ENCODE measurements around the gene ACO1. TPM values are rescaled to one million over a fixed set of nuclear protein-coding genes. Genes with fewer than 3 reads are reported as not detected.
"Not testable (repeated sequence)": the region's sequence is repeated elsewhere in the genome, so short reads cannot be mapped to it uniquely, and the experiment has no call there.

ACO1 gene
- 43.1 and 56.8 TPM in 2 replicates for total RNA-seq (2014; rRNA removed; shearing (Covaris generic))

DNA sequence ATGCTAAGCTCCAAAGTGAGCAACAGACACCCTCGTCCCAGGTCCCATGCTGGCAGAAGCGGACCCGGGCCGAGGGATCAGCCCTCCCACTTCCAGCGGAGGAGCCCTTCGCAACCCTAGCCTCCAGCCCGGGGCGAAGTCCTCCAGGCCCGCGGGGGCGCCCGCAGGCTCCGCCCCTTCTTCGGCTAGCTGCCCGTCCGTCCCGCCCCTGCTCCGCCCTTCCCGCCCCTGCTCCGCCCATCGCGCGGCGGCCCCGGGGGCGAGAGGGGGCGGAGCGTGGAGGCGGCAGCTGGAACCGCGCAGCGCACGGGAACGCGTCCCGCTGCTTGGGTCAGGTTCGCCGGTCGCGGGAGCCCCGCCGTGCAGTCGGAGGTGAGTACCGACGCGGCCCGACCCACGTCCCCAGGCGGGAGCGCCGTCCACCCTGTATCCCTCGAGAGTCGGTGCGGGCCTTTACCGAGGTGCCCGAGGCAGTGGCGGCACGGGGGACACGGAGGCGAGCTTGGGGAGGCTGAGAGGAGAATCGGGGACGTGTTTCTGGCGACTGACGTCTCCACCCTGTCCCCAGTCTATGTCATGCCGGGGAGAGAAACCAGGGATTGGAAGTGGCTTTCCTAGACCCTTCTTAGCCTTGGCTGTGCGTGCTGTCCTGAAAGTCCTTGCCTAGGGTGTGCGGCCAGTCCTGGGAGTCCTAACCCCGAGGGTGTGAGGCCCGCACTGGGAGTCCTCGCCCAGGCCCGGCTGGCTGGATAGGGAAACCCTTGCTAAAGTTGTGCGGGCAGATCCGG lies at the start of gene ACO1:
ACO1 (plus strand) TSS at position 280 of the 788 bp plus-strand sequence. CDS start 20,864 bp downstream, outside the sequence.
- in situ Hi-C loops (cut with HindIII; ENCODE audit: low sequenced_read_pairs), result no loop called here
- peak; percentile 84 for DNase-seq (ENCODE audit: low spot score)

DNA sequence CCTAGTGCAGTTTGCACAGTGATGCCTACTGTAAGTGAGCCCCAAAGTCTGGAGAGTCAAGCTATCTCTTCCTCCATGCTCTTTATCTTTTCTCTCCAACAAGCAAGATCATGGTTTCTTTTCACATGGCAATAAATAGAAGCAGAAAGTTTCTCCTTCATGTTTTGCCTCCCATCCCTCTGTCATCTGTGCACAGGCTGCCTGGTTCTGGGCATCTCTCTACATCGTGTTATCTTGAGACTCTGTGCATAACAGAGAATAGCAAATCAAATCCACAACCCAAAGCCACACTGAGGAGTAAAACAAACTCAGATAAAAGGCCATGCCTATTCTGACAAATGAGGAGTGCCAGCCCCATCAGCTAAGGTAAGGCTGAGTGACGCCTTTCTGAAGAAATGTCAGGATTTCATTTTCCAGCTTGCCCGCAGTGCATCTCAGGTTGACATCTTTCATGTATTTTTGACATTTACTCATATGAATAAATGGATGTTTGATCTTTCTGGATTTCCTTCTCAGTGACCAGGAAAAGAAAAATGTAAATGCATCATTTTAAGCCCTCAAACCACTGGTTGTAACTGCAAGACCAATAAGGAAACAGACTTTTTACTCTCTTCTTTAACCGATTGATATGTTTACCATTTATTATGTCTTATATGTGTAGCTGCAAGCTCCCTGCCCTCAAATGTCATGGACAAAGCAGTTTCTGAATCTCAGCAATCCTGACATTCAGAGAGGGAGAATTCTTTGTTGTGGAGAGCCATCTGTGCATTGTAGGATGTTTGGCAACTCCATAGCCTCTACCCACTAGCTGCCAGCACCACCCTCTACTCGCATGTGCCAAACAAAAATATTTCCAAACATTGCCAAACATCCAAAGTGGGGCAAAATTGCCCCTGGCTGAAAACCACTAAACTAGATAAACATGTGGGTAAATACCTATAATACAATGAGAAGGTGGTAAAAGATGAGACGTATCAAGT lies 49.2 kb upstream of the ACO1 start:
- no peak for DNase-seq (ENCODE audit: low spot score)
- in situ Hi-C loops (cut with HindIII; ENCODE audit: low sequenced_read_pairs), result no loop called here

DNA sequence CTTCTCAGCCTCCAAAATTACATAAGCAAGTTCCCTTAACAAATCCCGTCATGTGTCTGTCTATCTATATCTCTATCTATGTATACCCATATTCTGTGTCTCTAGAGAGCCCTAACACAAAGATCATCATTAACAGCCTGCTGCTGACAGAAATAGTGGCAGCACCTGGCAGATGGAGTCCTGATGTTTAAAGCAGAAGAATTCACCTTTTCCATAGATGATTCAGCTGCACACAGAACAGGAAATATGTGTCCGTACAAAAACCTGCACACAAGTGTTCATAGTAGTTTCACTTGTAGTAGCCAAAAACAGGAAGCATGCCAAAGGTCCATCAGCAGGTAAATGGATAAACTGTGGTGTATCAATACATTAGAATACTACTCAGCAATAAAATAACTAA lies 45.0 kb upstream of the ACO1 start:
- in situ Hi-C loops (cut with HindIII; ENCODE audit: low sequenced_read_pairs), result no loop called here
- no peak for DNase-seq (ENCODE audit: low spot score)

DNA sequence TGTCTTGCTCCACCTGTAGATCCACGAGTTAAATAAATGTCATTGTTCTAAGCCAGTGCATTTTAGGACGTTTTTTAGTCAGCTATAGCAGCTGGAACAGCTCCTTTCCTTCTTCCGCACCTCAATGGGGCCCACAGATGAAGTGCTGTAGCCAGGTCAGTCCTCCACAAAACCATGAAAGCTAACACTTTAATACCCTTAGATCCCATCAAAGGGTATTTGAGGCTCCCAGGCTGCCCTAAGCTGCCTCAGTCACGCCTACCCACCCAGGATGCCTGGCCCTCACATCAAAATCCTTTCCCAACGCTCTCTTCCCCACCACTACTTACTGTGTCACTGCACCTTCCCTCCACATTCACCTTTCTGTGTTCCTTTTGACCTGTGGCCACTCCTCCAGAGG lies 44.1 kb upstream of the ACO1 start:
- in situ Hi-C loops (cut with HindIII; ENCODE audit: low sequenced_read_pairs), result no loop called here
- no peak for DNase-seq (ENCODE audit: low spot score)

DNA sequence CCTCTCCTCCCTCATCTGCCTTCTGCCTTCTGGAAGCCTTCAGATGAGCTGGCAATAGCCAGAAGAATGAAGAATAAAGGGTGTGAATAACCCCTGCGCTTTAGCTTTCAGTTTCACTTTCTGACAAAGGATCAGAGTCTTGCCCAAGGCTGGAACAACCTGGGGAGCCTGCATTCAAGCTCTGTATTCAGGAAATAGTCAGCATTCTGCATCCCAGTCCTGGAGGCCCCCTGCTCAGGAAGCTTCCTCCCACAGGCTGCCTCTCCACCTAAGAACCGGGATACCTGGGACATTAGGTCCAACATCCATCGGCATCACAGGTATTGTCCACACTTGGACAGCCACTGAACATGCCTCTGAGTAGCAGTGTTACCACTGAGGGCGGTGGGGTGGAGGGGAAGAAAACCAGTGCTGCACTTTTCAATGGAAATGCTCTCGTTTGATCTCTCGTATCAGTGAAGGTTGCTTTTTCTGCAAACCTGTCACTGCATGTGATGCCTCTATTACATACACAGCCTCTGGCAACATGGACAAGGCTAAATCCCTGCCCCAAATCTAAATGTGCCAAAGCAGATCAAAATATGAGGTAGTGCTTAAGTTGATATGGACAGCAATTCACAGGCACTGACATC lies 39.8 kb upstream of the ACO1 start:
- in situ Hi-C loops (cut with HindIII; ENCODE audit: low sequenced_read_pairs), result no loop called here
- no peak for DNase-seq (ENCODE audit: low spot score)

DNA sequence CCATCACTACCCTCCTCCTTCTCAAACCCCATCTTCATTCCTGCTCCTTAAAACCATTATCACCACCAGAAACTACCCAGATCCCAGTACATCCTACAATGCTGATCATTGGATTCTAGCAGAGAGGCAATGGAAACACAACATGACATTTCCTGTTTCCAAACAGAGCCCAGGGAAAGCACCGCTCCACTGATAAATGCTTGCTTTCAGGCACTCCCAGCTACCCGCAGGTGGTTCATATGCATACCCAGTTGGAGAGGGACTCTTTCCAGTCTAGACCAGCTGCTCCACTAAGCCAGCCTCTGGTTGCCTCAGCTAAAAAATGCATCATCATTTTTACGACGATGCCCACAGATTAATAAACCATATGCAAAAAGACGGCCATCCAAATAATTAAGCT lies 39.2 kb upstream of the ACO1 start:
- in situ Hi-C loops (cut with HindIII; ENCODE audit: low sequenced_read_pairs), result no loop called here
- no peak for DNase-seq (ENCODE audit: low spot score)

DNA sequence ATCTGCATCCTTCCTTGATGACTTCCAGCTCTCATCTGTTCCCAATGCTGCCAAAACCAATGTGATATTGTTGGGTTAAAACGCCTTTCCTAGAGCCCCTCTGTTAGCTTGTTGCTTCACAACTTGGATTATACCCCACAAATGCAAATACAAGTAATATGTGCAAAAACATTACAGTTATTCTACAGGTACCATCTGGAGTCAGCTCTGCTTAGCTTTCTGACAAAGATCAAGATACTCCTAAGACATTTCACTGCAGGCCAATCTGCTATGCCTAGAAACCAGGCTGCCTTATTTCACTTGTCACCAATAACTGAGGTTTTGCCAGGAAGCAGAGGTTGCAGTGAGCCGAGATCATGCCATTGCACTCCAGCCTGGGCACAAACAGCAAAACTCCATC lies 36.9 kb upstream of the ACO1 start:
- no peak for DNase-seq (ENCODE audit: low spot score)
- in situ Hi-C loops (cut with HindIII; ENCODE audit: low sequenced_read_pairs), result no loop called here

DNA sequence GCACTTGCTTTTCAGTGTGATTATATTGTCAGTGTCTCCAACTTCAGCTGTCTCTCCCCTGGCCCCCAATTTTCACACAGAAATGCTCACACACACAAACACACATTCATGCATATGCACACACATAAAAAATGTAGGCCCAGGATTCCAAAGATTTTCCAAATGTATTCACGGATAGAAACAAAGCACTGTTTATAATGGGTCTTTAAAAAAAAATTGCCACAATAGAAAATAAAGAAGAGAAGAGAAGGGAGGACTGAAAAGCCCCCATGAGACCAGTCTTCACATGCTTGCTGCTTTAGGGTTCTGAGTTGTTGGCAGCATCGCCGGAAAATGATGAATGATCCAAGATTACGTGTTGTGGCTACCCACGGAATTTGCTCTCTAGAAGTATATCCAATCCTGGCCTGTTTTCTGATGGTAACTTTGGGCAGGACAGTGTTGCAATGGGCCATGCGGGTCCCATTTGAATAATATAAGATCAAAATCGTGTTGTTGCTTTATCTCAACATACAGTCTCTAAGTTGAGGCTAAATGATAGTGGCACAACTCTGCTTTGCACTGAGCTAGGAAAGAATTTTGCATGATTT lies 36.2 kb upstream of the ACO1 start:
- in situ Hi-C loops (cut with HindIII; ENCODE audit: low sequenced_read_pairs), result no loop called here

DNA sequence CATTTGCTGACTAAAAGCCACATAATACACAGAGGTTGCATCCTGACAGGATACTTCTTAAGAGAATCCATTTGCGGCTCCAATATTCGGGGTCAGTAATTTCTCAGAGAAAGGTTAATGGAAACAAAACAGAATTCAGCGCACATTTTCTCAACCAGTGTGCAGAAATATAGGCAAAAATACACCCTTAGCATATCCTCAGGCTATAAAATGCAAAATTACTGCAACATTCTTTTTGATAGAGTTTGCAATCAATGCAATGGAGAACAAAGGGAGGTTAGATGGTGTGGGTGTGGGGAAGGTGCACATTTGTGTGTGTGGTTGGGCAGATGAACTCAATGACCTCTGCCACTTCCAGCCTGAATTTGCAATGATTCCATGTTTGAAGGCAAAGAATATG lies 35.4 kb upstream of the ACO1 start:
- DNase-seq (ENCODE audit: low spot score), result no peak
- in situ Hi-C loops (cut with HindIII; ENCODE audit: low sequenced_read_pairs), result no loop called here

More for the DNA sequence above, 36.2 kb upstream of the ACO1 start:
- DNase-seq (ENCODE audit: low spot score), result no peak

DNA sequence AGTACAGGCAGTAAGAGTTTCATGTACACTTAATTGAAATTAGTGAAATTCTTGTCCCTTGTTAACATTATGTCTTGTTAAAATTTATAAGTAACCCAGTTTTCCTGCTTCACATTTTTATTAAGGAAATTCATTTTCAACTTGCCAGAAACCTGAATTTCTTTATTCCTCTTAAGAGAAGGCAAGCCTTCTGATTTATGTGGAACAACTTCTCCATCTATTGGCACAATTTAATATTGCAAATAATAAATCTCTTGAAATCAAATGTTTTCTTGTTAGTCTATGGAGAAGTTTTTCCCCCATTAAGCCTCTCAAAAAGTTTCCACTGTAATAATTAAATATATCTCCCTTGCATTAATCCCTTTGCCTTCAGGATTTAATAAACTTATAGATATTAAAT lies 33.8 kb upstream of the ACO1 start:
- in situ Hi-C loops (cut with HindIII; ENCODE audit: low sequenced_read_pairs), result no loop called here
- peak; percentile 12 for DNase-seq (ENCODE audit: low spot score)

DNA sequence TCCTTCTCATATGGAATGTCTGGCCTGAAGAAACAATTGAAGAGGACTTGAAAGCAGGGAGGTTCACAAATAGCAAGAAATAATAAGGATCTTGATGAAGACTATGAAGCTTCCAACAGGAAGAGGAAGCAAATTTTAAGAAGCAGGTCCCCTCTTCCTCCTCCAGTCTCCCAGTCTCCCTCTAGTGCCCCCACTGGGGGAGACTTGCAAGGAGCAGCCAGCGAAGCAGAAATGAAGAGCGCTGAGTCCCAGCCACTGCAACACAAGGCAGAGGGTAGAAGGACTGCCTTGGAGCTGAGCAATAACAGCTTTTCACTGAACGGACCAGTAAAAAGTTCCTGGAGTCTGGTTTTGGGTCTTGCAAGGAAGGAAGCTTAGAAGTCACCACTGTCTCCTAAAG lies 32.6 kb upstream of the ACO1 start:
- in situ Hi-C loops (cut with HindIII; ENCODE audit: low sequenced_read_pairs), result no loop called here
- DNase-seq (ENCODE audit: low spot score), result no peak

DNA sequence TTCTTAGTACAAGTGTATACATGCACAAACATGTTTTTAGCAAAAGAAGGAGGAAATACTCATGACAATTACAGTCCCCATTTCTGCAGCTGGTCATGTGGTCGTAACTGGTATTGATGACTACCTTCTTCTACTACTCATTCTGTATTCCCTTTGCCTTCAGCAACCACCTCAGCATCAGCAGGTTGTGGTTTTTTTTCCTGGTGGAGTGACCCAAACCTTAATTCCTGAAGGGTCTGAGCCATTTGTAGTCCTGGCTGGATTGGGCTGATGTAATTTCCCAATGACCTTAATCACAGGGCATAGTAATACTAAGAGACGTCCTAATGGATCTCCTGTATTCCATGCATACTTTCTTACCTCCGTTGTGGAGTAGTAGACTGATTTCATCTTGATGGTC lies 31.0 kb upstream of the ACO1 start:
- not testable (repeated sequence) for DNase-seq (ENCODE audit: low spot score)

DNA sequence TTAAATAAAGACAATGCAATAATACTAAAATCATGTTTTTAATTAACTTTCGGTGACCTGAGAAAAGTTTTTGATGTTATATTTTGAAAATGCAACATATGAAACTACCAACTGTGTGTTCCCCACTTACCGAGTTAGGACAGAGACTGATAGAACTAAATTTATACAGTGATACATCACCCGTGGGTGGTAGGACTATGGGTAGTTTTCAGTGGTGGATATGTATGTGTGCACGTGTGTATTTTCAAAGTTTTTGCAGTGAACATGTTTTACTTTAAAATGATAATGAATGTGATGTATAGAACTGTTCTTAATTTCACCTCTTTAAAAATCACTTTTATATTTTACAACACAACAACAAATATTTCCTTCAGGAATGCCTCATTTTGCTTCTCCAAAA lies 25.0 kb upstream of the ACO1 start:
- no peak for DNase-seq (ENCODE audit: low spot score)
- in situ Hi-C loops (cut with HindIII; ENCODE audit: low sequenced_read_pairs), result no loop called here

More for the DNA sequence above, 31.0 kb upstream of the ACO1 start:
- in situ Hi-C loops (cut with HindIII; ENCODE audit: low sequenced_read_pairs), result not testable (repeated sequence)

DNA sequence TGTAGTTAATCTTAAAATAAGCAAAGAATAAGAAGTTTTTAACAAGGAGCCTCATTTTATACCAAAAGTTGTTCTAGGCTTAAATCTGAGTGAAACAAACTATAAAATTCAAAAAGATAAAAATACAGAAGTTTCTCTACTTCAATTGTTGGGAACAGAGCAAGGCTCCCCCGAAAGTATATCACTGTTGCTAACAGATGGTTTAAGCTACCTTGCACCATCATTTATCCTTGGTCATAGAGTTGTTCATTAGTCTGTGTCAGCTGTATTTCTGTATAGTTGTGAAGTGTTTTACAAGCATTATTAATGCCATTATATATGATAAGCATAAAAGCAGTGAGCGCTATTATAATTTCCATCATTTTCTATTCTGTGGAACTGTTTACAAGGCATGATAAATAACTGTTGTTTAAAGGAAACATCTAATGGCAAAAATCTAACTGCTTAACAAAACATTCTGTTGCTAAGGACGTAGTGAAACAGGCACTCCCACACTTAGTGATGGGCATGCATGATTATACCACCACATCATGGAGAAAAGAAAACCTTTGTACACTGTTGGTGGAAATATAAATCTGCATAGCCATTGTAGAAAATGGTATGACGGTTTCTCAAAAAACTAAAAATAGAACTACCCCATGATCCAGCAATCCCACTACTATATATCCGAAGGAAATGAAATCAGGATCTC lies 23.3 kb upstream of the ACO1 start:
- in situ Hi-C loops (cut with HindIII; ENCODE audit: low sequenced_read_pairs), result no loop called here
- DNase-seq (ENCODE audit: low spot score), result no peak

DNA sequence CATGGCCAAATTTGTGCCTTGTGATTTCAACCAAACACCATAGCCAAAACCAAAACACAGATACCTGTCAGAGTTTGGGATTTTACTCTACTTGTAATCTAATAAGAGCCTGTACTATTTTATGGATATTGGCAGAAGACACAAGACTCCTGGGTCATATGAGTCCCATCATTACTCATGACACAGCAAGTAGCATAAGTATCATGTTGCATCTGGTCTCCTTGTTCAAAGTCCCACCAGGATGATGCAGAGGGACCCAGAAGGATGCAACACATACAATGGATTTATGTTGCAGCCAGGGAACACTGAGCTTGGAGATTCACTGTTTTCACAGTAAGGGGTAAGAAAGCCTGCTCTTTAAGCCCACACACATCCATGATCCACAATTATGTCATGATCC lies 13.2 kb upstream of the ACO1 start:
- in situ Hi-C loops (cut with HindIII; ENCODE audit: low sequenced_read_pairs), result no loop called here

DNA sequence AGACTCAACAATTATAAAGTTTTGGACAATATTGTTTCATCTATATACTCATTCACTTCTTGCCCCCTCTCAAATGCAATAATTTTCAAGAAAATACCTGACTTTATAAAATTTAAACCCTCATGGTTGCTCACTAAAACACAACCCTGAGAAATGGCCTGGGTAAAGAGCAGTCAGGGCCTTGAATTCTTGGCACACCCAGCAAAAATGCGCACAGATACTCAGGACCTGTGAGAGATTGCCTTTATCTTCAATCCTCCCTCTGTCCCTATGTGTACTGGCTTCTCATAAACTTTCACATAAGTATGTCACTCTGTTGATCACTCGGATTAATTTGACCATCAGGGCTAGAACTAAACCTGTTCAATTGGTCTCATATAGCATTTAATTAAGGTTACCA lies 12.8 kb upstream of the ACO1 start:
- DNase-seq (ENCODE audit: low spot score), result no peak
- in situ Hi-C loops (cut with HindIII; ENCODE audit: low sequenced_read_pairs), result no loop called here

More for the DNA sequence above, 13.2 kb upstream of the ACO1 start:
- DNase-seq (ENCODE audit: low spot score), result no peak

DNA sequence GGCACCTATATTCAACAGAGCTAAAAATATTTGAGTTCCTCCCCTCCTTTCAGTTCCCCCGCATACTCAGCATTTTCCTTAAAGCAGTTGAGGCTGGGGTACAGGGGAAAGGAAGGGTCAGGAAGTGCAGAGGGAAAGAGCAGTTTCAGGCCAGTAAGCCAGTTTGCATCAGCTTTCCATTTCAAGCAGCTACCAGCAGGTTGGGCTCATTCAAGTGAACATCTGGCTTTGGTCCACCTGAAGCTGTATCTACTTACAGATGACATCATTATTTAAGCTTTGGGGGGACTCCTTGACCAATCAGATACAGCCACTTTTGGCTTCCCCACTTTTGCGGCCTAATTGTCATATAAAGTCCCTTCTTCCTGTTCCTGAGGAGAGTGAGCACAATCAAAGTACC lies 8.2 kb upstream of the ACO1 start:
- in situ Hi-C loops (cut with HindIII; ENCODE audit: low sequenced_read_pairs), result no loop called here
- no peak for DNase-seq (ENCODE audit: low spot score)

DNA sequence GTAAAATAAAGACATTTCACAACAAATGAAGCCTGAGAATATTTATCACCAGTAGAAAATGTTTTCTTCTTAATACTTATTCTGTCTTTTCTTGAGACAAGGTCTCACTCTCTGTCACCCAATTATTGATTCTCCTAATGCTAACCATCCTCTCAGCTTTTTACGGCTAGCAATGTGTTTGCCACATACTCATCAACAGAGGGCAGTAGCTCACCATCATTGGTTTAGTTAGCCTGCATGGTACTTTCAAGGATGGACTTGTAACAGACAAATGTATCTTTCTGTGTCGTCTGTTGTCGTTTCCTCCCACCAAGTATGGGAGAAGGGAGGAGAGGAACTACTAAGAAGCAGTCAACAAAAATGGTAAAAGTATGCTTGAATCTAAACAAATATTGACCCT lies 5.9 kb upstream of the ACO1 start:
- DNase-seq (ENCODE audit: low spot score), result peak; percentile 77
- in situ Hi-C loops (cut with HindIII; ENCODE audit: low sequenced_read_pairs), result no loop called here

Measured in G401 (cell line).